ENCODE results near the gene EIPR1.

- no peak for TF ChIP-seq POLR2A (IDR thresholded peaks at IDR 0.05; ENCODE audit: low read depth, low read length)
- TF ChIP-seq POLR2AphosphoS5 (IDR thresholded peaks at IDR 0.05; ENCODE audit: low read depth, low read length) = no peak
- TF ChIP-seq TAF1 (IDR thresholded peaks at IDR 0.05; ENCODE audit: borderline replicate concordance, low read depth, low read length) = no peak
These were observed 234.0 kb downstream of the EIPR1 start for GRCh38 chr2:3143602-3144001.
